Fibroblast of villous mesenchyme (primary cell): ENCODE data around the gene MACROD2. TPM values are rescaled to one million over a fixed set of nuclear protein-coding genes. Genes with fewer than 3 reads are reported as not detected.

Experiments
- DNase-seq: peaks from one replicate; pipeline ENCODE4 v3.0.0-alpha.2; 2010; ENCODE audit warnings: low read depth
- H3K4me3 ChIP-seq: 2 replicates; pipeline ENCODE4 v1.5.1; 2011; ENCODE audit warnings: low read depth, mild to moderate bottlenecking, low read length
- total RNA-seq: library from RNA; depleted of rRNA; stranded (reverse); fragments of >200 nt; gene quantifications from 2 replicates; pipeline ENCODE4 v1.2.3, GENCODE V29; 2012
- TF ChIP-seq, protein P1 (sequence below): IDR thresholded peaks from 2 replicates; pipeline ENCODE4 v1.5.1; 2012; ENCODE audit warnings: low read depth, mild to moderate bottlenecking, low read length; ENCODE audit not compliant: insufficient read depth

The MACROD2 gene
- total RNA-seq, 1 donor, result 1.7 TPM

DNA sequence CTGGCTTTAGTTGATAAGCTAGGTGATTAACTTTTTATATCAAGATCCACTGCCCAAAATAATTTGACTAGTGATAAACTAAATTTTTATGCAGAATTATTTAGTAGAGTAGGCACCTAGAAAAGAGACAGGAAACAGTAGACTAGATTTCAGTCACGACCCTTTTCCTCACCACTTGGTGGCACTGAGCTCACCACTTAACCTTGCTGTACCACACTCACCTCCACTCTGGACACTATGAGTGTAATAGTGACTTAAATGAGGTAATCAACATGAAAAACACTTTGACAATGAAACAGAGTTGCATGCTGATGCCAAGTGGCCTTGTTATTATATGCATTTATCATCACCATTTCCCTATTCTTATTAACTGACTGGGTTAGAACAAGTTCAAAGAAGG is 1847.6 kb downstream of the MACROD2 start:
- DNase-seq, result no peak
- TF ChIP-seq, protein P1, sequence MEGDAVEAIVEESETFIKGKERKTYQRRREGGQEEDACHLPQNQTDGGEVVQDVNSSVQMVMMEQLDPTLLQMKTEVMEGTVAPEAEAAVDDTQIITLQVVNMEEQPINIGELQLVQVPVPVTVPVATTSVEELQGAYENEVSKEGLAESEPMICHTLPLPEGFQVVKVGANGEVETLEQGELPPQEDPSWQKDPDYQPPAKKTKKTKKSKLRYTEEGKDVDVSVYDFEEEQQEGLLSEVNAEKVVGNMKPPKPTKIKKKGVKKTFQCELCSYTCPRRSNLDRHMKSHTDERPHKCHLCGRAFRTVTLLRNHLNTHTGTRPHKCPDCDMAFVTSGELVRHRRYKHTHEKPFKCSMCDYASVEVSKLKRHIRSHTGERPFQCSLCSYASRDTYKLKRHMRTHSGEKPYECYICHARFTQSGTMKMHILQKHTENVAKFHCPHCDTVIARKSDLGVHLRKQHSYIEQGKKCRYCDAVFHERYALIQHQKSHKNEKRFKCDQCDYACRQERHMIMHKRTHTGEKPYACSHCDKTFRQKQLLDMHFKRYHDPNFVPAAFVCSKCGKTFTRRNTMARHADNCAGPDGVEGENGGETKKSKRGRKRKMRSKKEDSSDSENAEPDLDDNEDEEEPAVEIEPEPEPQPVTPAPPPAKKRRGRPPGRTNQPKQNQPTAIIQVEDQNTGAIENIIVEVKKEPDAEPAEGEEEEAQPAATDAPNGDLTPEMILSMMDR, result no peak
- no peak overlapping the region for H3K4me3 ChIP-seq

GRCh38 chr20:15843777-15844176 is 1848.5 kb downstream of the MACROD2 start:
- H3K4me3 ChIP-seq, result no peak overlapping the region
- DNase-seq, result no peak
- TF ChIP-seq, protein P1, result no peak

- no peak for DNase-seq
- TF ChIP-seq, protein P1, result no peak
Measured at GRCh38 chr20:15847196-15847784, 1852.0 kb downstream of the MACROD2 start.

DNA sequence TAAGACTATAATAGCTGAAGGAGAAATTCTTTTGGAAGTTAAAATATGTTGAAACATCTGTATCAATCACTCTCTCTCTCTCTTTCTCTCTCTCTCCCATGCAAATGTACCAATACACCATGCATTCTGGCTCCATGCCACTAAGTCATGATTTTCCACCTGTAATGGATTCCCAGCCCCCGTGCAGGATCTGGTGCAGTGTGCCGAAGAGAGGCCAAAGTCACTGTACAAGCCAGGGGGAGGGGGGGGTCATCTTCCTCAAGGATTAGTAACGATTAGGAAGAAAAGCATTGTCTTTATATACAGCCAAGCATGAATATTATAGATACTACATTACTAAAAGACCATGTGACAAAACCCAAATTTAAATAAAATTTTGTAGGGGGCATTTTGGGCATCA is 1852.8 kb downstream of the MACROD2 start:
- DNase-seq, result no peak
- TF ChIP-seq, protein P1, result no peak

More at GRCh38 chr20:15847196-15847784, 1852.0 kb downstream of the MACROD2 start:
- no peak overlapping the region for H3K4me3 ChIP-seq

DNA sequence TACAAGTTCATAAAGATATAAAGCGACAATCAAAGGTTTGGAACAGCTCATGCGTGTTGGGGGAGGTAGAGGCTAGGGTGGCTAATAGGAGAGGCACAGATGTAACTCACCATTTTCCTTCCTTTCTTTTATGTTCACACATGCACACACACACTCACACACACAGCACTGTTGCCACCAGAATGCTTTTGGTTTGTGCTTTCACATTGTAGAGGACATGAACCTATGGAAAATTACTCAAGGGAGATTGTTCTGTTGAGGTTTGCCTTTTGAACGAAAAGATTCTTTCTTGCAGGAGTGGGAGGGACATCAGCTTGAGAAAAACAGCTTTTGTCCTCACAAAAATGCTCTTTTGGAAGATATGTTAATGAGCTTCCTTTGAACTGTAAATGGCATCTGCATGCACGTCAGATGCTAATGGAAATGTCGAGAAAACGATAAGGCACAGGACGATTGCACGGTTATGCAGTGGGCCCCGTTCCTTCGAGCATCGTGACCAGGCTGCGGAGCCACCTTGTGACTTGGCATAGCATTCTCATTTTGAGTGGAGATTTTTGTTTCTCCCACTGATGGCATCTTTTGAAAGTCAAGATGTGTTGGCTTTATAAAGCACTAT is 1853.8 kb downstream of the MACROD2 start:
- TF ChIP-seq, protein P1, result no peak
- H3K4me3 ChIP-seq, result no peak overlapping the region
- DNase-seq, result no peak

More for the DNA sequence above, 1852.8 kb downstream of the MACROD2 start:
- no peak overlapping the region for H3K4me3 ChIP-seq

- no peak overlapping the region for H3K4me3 ChIP-seq
- no peak for DNase-seq
- TF ChIP-seq, protein P1, result no peak
Measured at GRCh38 chr20:15851576-15852215, 1856.4 kb downstream of the MACROD2 start.
